ENCODE results near the gene SLC37A2.

- TF ChIP-seq CTCF (IDR thresholded peaks at IDR 0.05; ENCODE audit: insufficient read depth, low read depth, low read length) (no peak), EZH2 (IDR thresholded peaks at IDR 0.05; ENCODE audit: insufficient read depth, low read length) (no peak)
Observed at GRCh38 chr11:125136001-125136400, 72.9 kb downstream of the SLC37A2 start.
